HG02852 (cell line): ENCODE data around the gene MADD.

Experiments used
- ATAC-seq: cut with Tn5 transposase; IDR thresholded peaks from one replicate; pipeline ENCODE4 v1.9.1; 2021; ENCODE audit warnings: mild to moderate bottlenecking, moderate library complexity; ENCODE audit not compliant: unreplicated experiment

The MADD gene

GRCh38 chr11:47336595-47336994 is 66.7 kb downstream of the MADD start:
- ATAC-seq: no peak

GRCh38 chr11:47337229-47337924 is 67.4 kb downstream of the MADD start:
- ATAC-seq: no peak

GRCh38 chr11:47338396-47339241 is 68.7 kb downstream of the MADD start:
- no peak for ATAC-seq

GRCh38 chr11:47340010-47340409 is 70.1 kb downstream of the MADD start:
- ATAC-seq: no peak

GRCh38 chr11:47340980-47341775 is 71.2 kb downstream of the MADD start:
- ATAC-seq: no peak

- ATAC-seq: no peak
Observed at GRCh38 chr11:47342036-47342803, 72.3 kb downstream of the MADD start.

- no peak for ATAC-seq
Observed at GRCh38 chr11:47342854-47343253, 72.9 kb downstream of the MADD start.

GRCh38 chr11:47345890-47346563 is 76.1 kb downstream of the MADD start:
- no peak for ATAC-seq

GRCh38 chr11:47347137-47347536 is 77.2 kb downstream of the MADD start:
- ATAC-seq: no peak

- no peak for ATAC-seq
Observed at GRCh38 chr11:47348131-47348802, 78.3 kb downstream of the MADD start.

GRCh38 chr11:47348859-47349258 is 78.9 kb downstream of the MADD start:
- ATAC-seq: no peak

GRCh38 chr11:47349521-47350095 is 79.7 kb downstream of the MADD start:
- ATAC-seq: no peak

- ATAC-seq: no peak
Observed at GRCh38 chr11:47350315-47350714, 80.4 kb downstream of the MADD start.

- ATAC-seq: no peak
Observed at GRCh38 chr11:47351156-47352126, 81.5 kb downstream of the MADD start.

GRCh38 chr11:47352556-47352955 is 82.6 kb downstream of the MADD start, which contains the start of gene MYBPC3:
Gene MYBPC3, minus strand, starts transcription at chr11:47352702. Its CDS starts 55 bp downstream, at chr11:47352647.
- no peak for ATAC-seq

- ATAC-seq: no peak
Observed at GRCh38 chr11:47353978-47354774, 84.2 kb downstream of the MADD start.

GRCh38 chr11:47354913-47355282 is 85.0 kb downstream of the MADD start:
- no peak for ATAC-seq
